Measurements from ENCODE around the gene SPTBN5.

Gene SPTBN5

GRCh38 chr15:41872166-41872747, 21.6 kb downstream of the SPTBN5 start:
- no peaks in the 10 kb centered on the region for H3K27me3 ChIP-seq (ENCODE audit: control insufficient read depth, insufficient read depth, low read length)
- no peaks in the 10 kb centered on the region for H3K9me3 ChIP-seq (ENCODE audit: control insufficient read depth, insufficient read depth, low read length)
- H3K4me3 ChIP-seq (ENCODE audit: low read depth, low read length): no peak overlapping the region
- H3K36me3 ChIP-seq (ENCODE audit: control insufficient read depth, insufficient read depth, low read length): no peaks in the 10 kb centered on the region
- H3K27ac ChIP-seq (ENCODE audit: low read depth, low read length): no peak overlapping the region
- no peaks in the 10 kb centered on the region for H3K4me1 ChIP-seq (ENCODE audit: control insufficient read depth, insufficient read depth, low read length)
- H3K9ac ChIP-seq (ENCODE audit: low read depth, low read length): no peak overlapping the region

- Histone ChIP-seq H3K27me3 (ENCODE audit: control insufficient read depth, insufficient read depth, low read length) (no peaks in the 10 kb centered on the region), H3K9me3 (ENCODE audit: control insufficient read depth, insufficient read depth, low read length) (no peaks in the 10 kb centered on the region), H3K27ac (ENCODE audit: low read depth, low read length) (no peak overlapping the region), H3K36me3 (ENCODE audit: control insufficient read depth, insufficient read depth, low read length) (no peaks in the 10 kb centered on the region), H3K4me3 (ENCODE audit: low read depth, low read length) (no peak overlapping the region), H3K9ac (ENCODE audit: low read depth, low read length) (no peak overlapping the region), H3K4me1 (ENCODE audit: control insufficient read depth, insufficient read depth, low read length) (no peaks in the 10 kb centered on the region)
These were observed 22.5 kb downstream of the SPTBN5 start for GRCh38 chr15:41871175-41871905.

- Histone ChIP-seq H3K27ac (ENCODE audit: low read depth, low read length) (no peak overlapping the region), H3K36me3 (ENCODE audit: control insufficient read depth, insufficient read depth, low read length) (no peaks in the 10 kb centered on the region), H3K9ac (ENCODE audit: low read depth, low read length) (no peak overlapping the region)
These were observed 23.2 kb downstream of the SPTBN5 start for GRCh38 chr15:41870689-41871081.

GRCh38 chr15:41869770-41870688, 23.8 kb downstream of the SPTBN5 start:
- Histone ChIP-seq H3K9me3 (ENCODE audit: control insufficient read depth, insufficient read depth, low read length) (no peaks in the 10 kb centered on the region), H3K4me3 (ENCODE audit: low read depth, low read length) (no peak overlapping the region), H3K27me3 (ENCODE audit: control insufficient read depth, insufficient read depth, low read length) (no peaks in the 10 kb centered on the region), H3K4me1 (ENCODE audit: control insufficient read depth, insufficient read depth, low read length) (no peaks in the 10 kb centered on the region), H3K36me3 (ENCODE audit: control insufficient read depth, insufficient read depth, low read length) (no peaks in the 10 kb centered on the region), H3K27ac (ENCODE audit: low read depth, low read length) (no peak overlapping the region), H3K9ac (ENCODE audit: low read depth, low read length) (no peak overlapping the region)

More at GRCh38 chr15:41870689-41871081, 23.2 kb downstream of the SPTBN5 start:
- no peak overlapping the region for H3K4me3 ChIP-seq (ENCODE audit: low read depth, low read length)
- H3K4me1 ChIP-seq (ENCODE audit: control insufficient read depth, insufficient read depth, low read length): no peaks in the 10 kb centered on the region
- no peaks in the 10 kb centered on the region for H3K9me3 ChIP-seq (ENCODE audit: control insufficient read depth, insufficient read depth, low read length)
- H3K27me3 ChIP-seq (ENCODE audit: control insufficient read depth, insufficient read depth, low read length): no peaks in the 10 kb centered on the region

- Histone ChIP-seq H3K4me3 (ENCODE audit: low read depth, low read length) (no peak overlapping the region), H3K36me3 (ENCODE audit: control insufficient read depth, insufficient read depth, low read length) (no peaks in the 10 kb centered on the region), H3K27ac (ENCODE audit: low read depth, low read length) (no peak overlapping the region), H3K27me3 (ENCODE audit: control insufficient read depth, insufficient read depth, low read length) (no peaks in the 10 kb centered on the region), H3K9me3 (ENCODE audit: control insufficient read depth, insufficient read depth, low read length) (no peaks in the 10 kb centered on the region), H3K4me1 (ENCODE audit: control insufficient read depth, insufficient read depth, low read length) (no peaks in the 10 kb centered on the region), H3K9ac (ENCODE audit: low read depth, low read length) (no peak overlapping the region)
These were observed 25.5 kb downstream of the SPTBN5 start for GRCh38 chr15:41868321-41868720.

- Histone ChIP-seq H3K9me3 (ENCODE audit: control insufficient read depth, insufficient read depth, low read length) (no peaks in the 10 kb centered on the region), H3K4me1 (ENCODE audit: control insufficient read depth, insufficient read depth, low read length) (peaks cover 5% of the 10 kb centered on the region; the same call in 1 of the 2 replicates), H3K27ac (ENCODE audit: low read depth, low read length) (no peak overlapping the region), H3K4me3 (ENCODE audit: low read depth, low read length) (no peak overlapping the region), H3K9ac (ENCODE audit: low read depth, low read length) (no peak overlapping the region), H3K27me3 (ENCODE audit: control insufficient read depth, insufficient read depth, low read length) (no peaks in the 10 kb centered on the region), H3K36me3 (ENCODE audit: control insufficient read depth, insufficient read depth, low read length) (no peaks in the 10 kb centered on the region)
These were observed 26.8 kb downstream of the SPTBN5 start for GRCh38 chr15:41866872-41867579.

GRCh38 chr15:41866263-41866703, 27.6 kb downstream of the SPTBN5 start:
- Histone ChIP-seq H3K27ac (ENCODE audit: low read depth, low read length) (no peak overlapping the region), H3K9me3 (ENCODE audit: control insufficient read depth, insufficient read depth, low read length) (no peaks in the 10 kb centered on the region), H3K4me1 (ENCODE audit: control insufficient read depth, insufficient read depth, low read length) (peaks cover 5% of the 10 kb centered on the region; the same call in 1 of the 2 replicates), H3K27me3 (ENCODE audit: control insufficient read depth, insufficient read depth, low read length) (no peaks in the 10 kb centered on the region), H3K36me3 (ENCODE audit: control insufficient read depth, insufficient read depth, low read length) (no peaks in the 10 kb centered on the region), H3K9ac (ENCODE audit: low read depth, low read length) (no peak overlapping the region), H3K4me3 (ENCODE audit: low read depth, low read length) (no peak overlapping the region)

GRCh38 chr15:41865490-41866055, 28.3 kb downstream of the SPTBN5 start:
- Histone ChIP-seq H3K4me3 (ENCODE audit: low read depth, low read length) (no peak overlapping the region), H3K4me1 (ENCODE audit: control insufficient read depth, insufficient read depth, low read length) (peaks cover 5% of the 10 kb centered on the region; the same call in 1 of the 2 replicates), H3K27me3 (ENCODE audit: control insufficient read depth, insufficient read depth, low read length) (no peaks in the 10 kb centered on the region), H3K9ac (ENCODE audit: low read depth, low read length) (no peak overlapping the region), H3K27ac (ENCODE audit: low read depth, low read length) (no peak overlapping the region), H3K36me3 (ENCODE audit: control insufficient read depth, insufficient read depth, low read length) (no peaks in the 10 kb centered on the region), H3K9me3 (ENCODE audit: control insufficient read depth, insufficient read depth, low read length) (no peaks in the 10 kb centered on the region)

GRCh38 chr15:41862515-41863116, 31.2 kb downstream of the SPTBN5 start:
- H3K4me1 ChIP-seq (ENCODE audit: control insufficient read depth, insufficient read depth, low read length): peaks cover 5% of the 10 kb centered on the region; the same call in 1 of the 2 replicates
- no peaks in the 10 kb centered on the region for H3K36me3 ChIP-seq (ENCODE audit: control insufficient read depth, insufficient read depth, low read length)
- H3K27me3 ChIP-seq (ENCODE audit: control insufficient read depth, insufficient read depth, low read length): no peaks in the 10 kb centered on the region
- no peaks in the 10 kb centered on the region for H3K9me3 ChIP-seq (ENCODE audit: control insufficient read depth, insufficient read depth, low read length)
- no peak overlapping the region for H3K4me3 ChIP-seq (ENCODE audit: low read depth, low read length)
- no peak overlapping the region for H3K27ac ChIP-seq (ENCODE audit: low read depth, low read length)
- H3K9ac ChIP-seq (ENCODE audit: low read depth, low read length): no peak overlapping the region

Measured in HUES48 (cell line).